CD4-positive, alpha-beta T cell (primary cell): Measurements from ENCODE around the gene GPX4. TPM values are rescaled to one million over a fixed set of nuclear protein-coding genes. Genes with fewer than 3 reads are reported as not detected.
A peak's percentile ranks its signal among the peaks of the same experiment; 100 is the strongest.

ENCODE experiments used
- ATAC-seq: fragments of 200-7000 bp; cut with Tn5 transposase; one replicate; pipeline ENCODE4 v1.10.0; 2022; ENCODE audit warnings: mild to moderate bottlenecking; ENCODE audit not compliant: poor library complexity
- CTCF ChIA-PET: fragments of 350-600 bp; sonication (Branson Sonifier 250); formaldehyde crosslinking; loops from one replicate; lab custom pipeline; 2021; ENCODE audit warnings: antibody characterized with exemption, inconsistent platforms; lab: Charles Lee
- POLR2A ChIA-PET: fragments of 350-600 bp; sonication (Branson Sonifier 250); formaldehyde crosslinking; loops from one replicate; lab custom pipeline; 2021; ENCODE audit warnings: antibody characterized with exemption, inconsistent platforms; lab: Charles Lee
- DNase-seq, 14 experiments: peaks; one replicate each; pipeline ENCODE4 v3.0.0-alpha.2; 2013 to 2020; ENCODE audit warnings: mixed read lengths in 2 of 14
- H3K27ac ChIP-seq, 2 donors: one replicate each; pipeline versions ENCODE4 v1.5.1 to v1.7.0; 2013; ENCODE audit warnings: low read length in 2 of 2, low read depth in 1 of 2, mild to moderate bottlenecking in 1 of 2
- H3K27me3 ChIP-seq, 2 experiments: 1 replicate in 1 of 2; 2 replicates in 1 of 2; pipeline versions ENCODE4 v1.6.1 to v1.7.0; 2013; ENCODE audit warnings: low read length in 2 of 2, control low read depth in 1 of 2, mild to moderate bottlenecking in 1 of 2, moderate library complexity in 1 of 2; ENCODE audit not compliant: insufficient read depth in 2 of 2, control insufficient read depth in 1 of 2
- H3K36me3 ChIP-seq: one replicate; pipeline ENCODE4 v1.6.1; 2013; ENCODE audit warnings: low read length, control low read depth; ENCODE audit not compliant: insufficient read depth
- H3K4me1 ChIP-seq: one replicate; pipeline ENCODE4 v1.6.1; 2013; ENCODE audit warnings: low read length, control low read depth; ENCODE audit not compliant: insufficient read depth
- H3K4me3 ChIP-seq: one replicate; pipeline ENCODE4 v1.5.1; 2013; ENCODE audit warnings: mild to moderate bottlenecking, low read length, moderate library complexity
- H3K9me3 ChIP-seq, 2 experiments: 1 replicate in 1 of 2; 2 replicates in 1 of 2; pipeline versions ENCODE4 v1.6.1 to v1.7.0; 2013; ENCODE audit warnings: low read length in 2 of 2, mild to moderate bottlenecking in 2 of 2, control low read depth in 1 of 2, moderate library complexity in 1 of 2; ENCODE audit not compliant: control insufficient read depth in 1 of 2, insufficient read depth in 1 of 2
- H3K27ac Mint-ChIP-seq: one replicate; pipeline ENCODE4 v1.8.0; 2020; ENCODE audit warnings: mixed read lengths
- H3K27me3 Mint-ChIP-seq: one replicate; pipeline ENCODE4 v1.8.0; 2021; ENCODE audit warnings: mixed read lengths
- H3K36me3 Mint-ChIP-seq: one replicate; pipeline ENCODE4 v1.8.0; 2021; ENCODE audit warnings: low read depth, mixed read lengths
- H3K4me1 Mint-ChIP-seq: one replicate; pipeline ENCODE4 v1.8.0; 2021; ENCODE audit warnings: low read depth, mixed read lengths
- H3K4me3 Mint-ChIP-seq: one replicate; pipeline ENCODE4 v1.8.0; 2020; ENCODE audit warnings: mild to moderate bottlenecking, mixed read lengths
- H3K9me3 Mint-ChIP-seq: one replicate; pipeline ENCODE4 v1.8.0; 2020; ENCODE audit warnings: mixed read lengths
- intact Hi-C, 2 experiments: fragments of 100-400 bp; cut with DNase I in 1 of 2; cut with micrococcal nuclease in 1 of 2; formaldehyde crosslinking; loops; one replicate each; pipeline versions ENCODE4 v1.15.1 to v1.9.0; 2023 to 2025; cut with DNase I, micrococcal nuclease
- total RNA-seq, 174 experiments: library from RNA in 2 of 174; stranded (reverse) in 2 of 174; gene quantifications; one replicate each; pipeline ENCODE4 v1.2.3 and lab custom pipeline; 2021 to 2026
- TF ChIP-seq, protein P1 (sequence below): fragments of 200-600 bp; IDR thresholded peaks from one replicate; pipeline ENCODE4 v1.8.0; 2022; ENCODE audit warnings: antibody characterized with exemption, mild to moderate bottlenecking

GPX4 gene
- total RNA-seq, 2 experiments from 2014 or later = 174 to 175 TPM

DNA sequence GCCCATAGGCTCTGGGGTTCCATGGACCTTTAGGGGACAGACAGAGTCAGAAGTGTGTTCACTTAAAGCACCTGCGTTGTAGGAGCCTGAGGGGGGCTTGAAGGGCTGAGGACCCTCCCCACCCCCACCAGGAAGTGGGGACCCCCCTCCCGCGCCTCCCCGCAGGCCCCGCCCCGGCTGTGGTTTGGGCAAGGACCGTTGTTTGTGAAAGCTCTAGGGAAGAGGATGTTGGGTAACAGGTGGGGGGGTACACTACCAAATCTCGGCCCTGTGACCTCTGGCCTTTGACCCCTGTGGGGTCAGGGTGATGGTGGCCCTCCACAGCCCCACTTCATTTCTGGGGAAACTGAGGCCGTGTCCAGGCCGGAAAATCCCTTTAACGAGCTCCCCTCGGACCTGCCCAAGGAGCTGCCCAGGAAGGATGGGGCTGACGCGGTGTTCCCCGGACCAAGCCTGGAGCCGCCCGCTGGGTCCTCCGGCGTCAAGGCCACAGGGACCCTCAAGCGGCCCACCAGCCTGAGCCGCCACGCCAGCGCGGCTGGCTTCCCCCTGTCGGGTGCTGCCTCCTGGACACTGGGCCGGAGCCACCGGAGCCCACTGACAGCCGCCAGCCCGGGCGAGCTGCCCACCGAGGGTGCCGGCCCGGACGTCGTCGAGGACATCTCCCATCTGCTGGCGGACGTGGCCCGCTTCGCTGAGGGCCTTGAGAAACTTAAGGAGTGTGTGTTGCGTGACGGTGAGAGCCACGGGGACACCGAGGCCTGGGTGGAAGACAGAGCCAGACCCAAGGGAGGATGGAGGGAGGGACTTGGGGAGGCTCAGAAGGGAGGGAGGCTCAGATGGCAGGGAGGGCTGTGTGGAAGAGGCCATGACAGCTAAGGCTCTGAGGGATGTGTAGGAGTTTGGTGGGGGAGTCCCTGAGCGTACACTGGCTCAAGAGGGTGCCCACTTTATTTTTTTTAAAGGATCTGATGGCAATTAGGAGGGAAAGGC, 35.5 kb upstream of the GPX4 start:
- Mint-ChIP-seq H3K4me3 (peak overlapping the region; percentile 94), H3K9me3 (no peaks in the 10 kb centered on the region), H3K4me1 (peaks cover 70% of the 10 kb centered on the region), H3K27me3 (no peaks in the 10 kb centered on the region), H3K27ac (peak overlapping the region; percentile 96), H3K36me3 (peaks cover 46% of the 10 kb centered on the region)
- peak; percentile 20 for ATAC-seq
- no peaks in the 10 kb centered on the region for H3K9me3 ChIP-seq
- H3K4me3 ChIP-seq = peak overlapping the region; percentile 98
- DNase-seq = peak in 13 of 14 experiments; percentile 72 to 90 (median 81)
- ChIA-PET CTCF (interaction anchor here (1.1 to 1.9 kb wide), 3 partner anchors 12 to 20 kb away, joined by 4 to 11 read pairs (median 6); no protein-coding TSS in a partner anchor), POLR2A (interaction anchor here (0.7 to 21.0 kb wide), 29 partner anchors 13 to 365 kb away, joined by 3 to 1253 read pairs (median 7); partner anchors contain the start of genes ABCA7, CIRBP, CNN2 and FAM174C)
- intact Hi-C loops = loop anchor here (2.0 to 5.0 kb wide), 6 partner anchors 18 to 124 kb away; partner anchors contain the start of genes GPX4 (in 2 of the 2), RNU6-2 (in 2 of the 2) and TMEM259 (in 2 of the 2)
- H3K4me1 ChIP-seq = peaks cover 87% of the 10 kb centered on the region
- peaks cover 49% of the 10 kb centered on the region for H3K36me3 ChIP-seq
- no peaks in the 10 kb centered on the region for H3K27me3 ChIP-seq
- peak overlapping the region; percentile 71 to 98 for H3K27ac ChIP-seq
- TF ChIP-seq, protein P1, sequence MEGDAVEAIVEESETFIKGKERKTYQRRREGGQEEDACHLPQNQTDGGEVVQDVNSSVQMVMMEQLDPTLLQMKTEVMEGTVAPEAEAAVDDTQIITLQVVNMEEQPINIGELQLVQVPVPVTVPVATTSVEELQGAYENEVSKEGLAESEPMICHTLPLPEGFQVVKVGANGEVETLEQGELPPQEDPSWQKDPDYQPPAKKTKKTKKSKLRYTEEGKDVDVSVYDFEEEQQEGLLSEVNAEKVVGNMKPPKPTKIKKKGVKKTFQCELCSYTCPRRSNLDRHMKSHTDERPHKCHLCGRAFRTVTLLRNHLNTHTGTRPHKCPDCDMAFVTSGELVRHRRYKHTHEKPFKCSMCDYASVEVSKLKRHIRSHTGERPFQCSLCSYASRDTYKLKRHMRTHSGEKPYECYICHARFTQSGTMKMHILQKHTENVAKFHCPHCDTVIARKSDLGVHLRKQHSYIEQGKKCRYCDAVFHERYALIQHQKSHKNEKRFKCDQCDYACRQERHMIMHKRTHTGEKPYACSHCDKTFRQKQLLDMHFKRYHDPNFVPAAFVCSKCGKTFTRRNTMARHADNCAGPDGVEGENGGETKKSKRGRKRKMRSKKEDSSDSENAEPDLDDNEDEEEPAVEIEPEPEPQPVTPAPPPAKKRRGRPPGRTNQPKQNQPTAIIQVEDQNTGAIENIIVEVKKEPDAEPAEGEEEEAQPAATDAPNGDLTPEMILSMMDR = no peak

DNA sequence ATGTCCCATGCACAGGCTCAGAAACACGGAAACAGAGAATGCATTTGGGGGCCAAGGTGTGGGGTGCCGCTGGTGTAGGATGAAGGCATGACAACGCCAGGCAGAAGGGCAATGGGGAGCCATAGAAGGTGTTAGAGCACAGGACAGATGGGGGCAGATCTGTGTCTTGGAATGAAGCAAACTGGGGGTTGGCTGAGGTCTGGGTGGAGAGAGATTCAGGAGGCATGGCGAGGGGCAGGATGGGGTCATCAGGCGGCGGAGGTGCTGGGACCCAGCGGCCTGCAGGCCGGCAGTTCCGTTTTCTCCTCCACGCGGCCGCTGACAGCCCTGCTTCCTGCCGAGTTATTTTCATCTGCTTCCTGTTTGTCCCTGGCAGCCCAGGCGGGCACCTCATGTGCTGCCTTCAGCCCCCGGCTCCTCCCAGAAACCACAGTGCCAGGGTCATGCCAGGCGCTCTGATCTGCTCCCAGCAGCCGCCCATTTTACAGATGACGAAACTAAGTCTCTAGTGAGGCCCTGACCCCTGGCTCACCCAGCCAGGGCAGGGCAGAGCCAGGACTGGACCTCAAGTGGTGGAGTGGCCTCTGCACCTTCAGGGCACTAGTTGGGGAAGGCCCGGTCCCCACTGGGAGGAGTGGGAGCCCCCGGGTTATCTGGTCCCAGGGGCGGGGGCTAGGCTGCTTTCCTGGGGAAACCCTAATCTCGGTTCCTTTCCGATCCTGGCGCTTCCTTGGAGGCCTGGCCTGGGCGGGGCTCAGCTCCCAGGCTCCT, 34.6 kb upstream of the GPX4 start:
- no peaks in the 10 kb centered on the region for H3K27me3 Mint-ChIP-seq
- TF ChIP-seq, protein P1 = no peak
- ChIA-PET POLR2A (interaction anchor here (0.6 to 21.0 kb wide), 12 partner anchors 13 to 200 kb away, joined by 3 to 1253 read pairs (median 26); partner anchors contain the start of genes ABCA7, CIRBP, CNN2 and GPX4), CTCF (no interaction called here)
- Histone ChIP-seq H3K4me3 (peak overlapping the region; percentile 98), H3K36me3 (peaks cover 57% of the 10 kb centered on the region), H3K27ac (peak overlapping the region; percentile 71 to 98), H3K9me3 (no peaks in the 10 kb centered on the region), H3K4me1 (peaks cover 87% of the 10 kb centered on the region), H3K27me3 (no peaks in the 10 kb centered on the region)
- ATAC-seq (peak; percentile 30), DNase-seq (peak in 13 of 14 experiments; percentile 64 to 94 (median 78))
- intact Hi-C loops = loop anchor here (2.0 to 5.0 kb wide), 6 partner anchors 18 to 123 kb away; partner anchors contain the start of genes GPX4 (in 2 of the 2), RNU6-2 (in 2 of the 2) and TMEM259 (in 2 of the 2)
- peaks cover 55% of the 10 kb centered on the region for H3K36me3 Mint-ChIP-seq
- H3K9me3 Mint-ChIP-seq = no peaks in the 10 kb centered on the region
- H3K4me3 Mint-ChIP-seq = peak overlapping the region; percentile 94
- peaks cover 67% of the 10 kb centered on the region for H3K4me1 Mint-ChIP-seq
- H3K27ac Mint-ChIP-seq = peak overlapping the region; percentile 96

DNA sequence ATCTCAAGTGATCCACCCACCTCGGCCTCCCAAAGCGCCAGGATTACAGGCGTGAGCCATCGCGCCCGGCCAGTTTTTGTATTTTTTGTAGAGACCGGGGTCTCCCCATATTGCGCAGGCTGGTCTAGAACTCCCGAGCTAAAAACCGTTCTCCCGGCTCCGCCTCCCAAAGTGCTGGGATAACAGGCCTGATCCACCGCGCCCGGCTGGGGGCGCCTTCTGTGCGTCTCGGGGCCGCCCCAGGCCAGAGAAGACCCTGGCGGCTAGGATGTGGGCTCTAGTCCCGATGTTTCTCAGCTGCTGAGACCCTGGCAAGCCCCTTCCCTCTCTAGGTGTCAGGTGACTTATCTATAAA, 33.2 kb upstream of the GPX4 start:
- intact Hi-C loops = no loop called here
- TF ChIP-seq, protein P1 = no peak
- H3K4me3 Mint-ChIP-seq = peak overlapping the region; percentile 2
- H3K27me3 Mint-ChIP-seq = no peaks in the 10 kb centered on the region
- peak overlapping the region; percentile 96 for H3K27ac Mint-ChIP-seq
- CTCF ChIA-PET = no interaction called here
- H3K9me3 Mint-ChIP-seq = no peaks in the 10 kb centered on the region
- ATAC-seq (no peak), DNase-seq (no peak)
- peaks cover 59% of the 10 kb centered on the region for H3K4me1 Mint-ChIP-seq
- peaks cover 85% of the 10 kb centered on the region for H3K4me1 ChIP-seq
- POLR2A ChIA-PET = interaction anchor here (0.8 to 21.0 kb wide), 5 partner anchors 12 to 199 kb away, joined by 3 to 1253 read pairs (median 6); partner anchors contain the start of genes CIRBP and RNU6-2
- H3K27ac ChIP-seq = peak overlapping the region in 1 of 2 donors; percentile 50
- H3K36me3 Mint-ChIP-seq = peaks cover 61% of the 10 kb centered on the region
- H3K4me3 ChIP-seq = no peak overlapping the region
- H3K27me3 ChIP-seq = no peaks in the 10 kb centered on the region
- H3K9me3 ChIP-seq = no peaks in the 10 kb centered on the region
- H3K36me3 ChIP-seq = peaks cover 69% of the 10 kb centered on the region
